ENCODE results near the gene FCSK.
"Not testable (repeated sequence)": the region's sequence is repeated elsewhere in the genome, so short reads cannot be mapped to it uniquely, and the experiment has no call there.

Gene FCSK

GRCh38 chr16:70481929-70482536 lies 27.6 kb downstream of the FCSK start:
- no peak for DNase-seq

GRCh38 chr16:70482624-70483023 lies 28.2 kb downstream of the FCSK start:
- DNase-seq = no peak

GRCh38 chr16:70483426-70483825 lies 29.0 kb downstream of the FCSK start:
- no peak for DNase-seq

GRCh38 chr16:70484867-70485266 lies 30.5 kb downstream of the FCSK start:
- DNase-seq = no peak

GRCh38 chr16:70490261-70490660 lies 35.9 kb downstream of the FCSK start:
- no peak for DNase-seq

GRCh38 chr16:70493802-70494201 lies 39.4 kb downstream of the FCSK start:
- no peak for DNase-seq

- DNase-seq = no peak
Observed at GRCh38 chr16:70494202-70494770, 39.9 kb downstream of the FCSK start.

- DNase-seq = no peak
Observed at GRCh38 chr16:70494777-70495176, 40.4 kb downstream of the FCSK start.

- no peak for DNase-seq
Observed at GRCh38 chr16:70495425-70496182, 41.2 kb downstream of the FCSK start.

GRCh38 chr16:70496513-70496912 lies 42.1 kb downstream of the FCSK start:
- no peak for DNase-seq

GRCh38 chr16:70508752-70509151 lies 54.4 kb downstream of the FCSK start:
- no peak for DNase-seq

- DNase-seq = no peak
Observed at GRCh38 chr16:70510216-70510615, 55.8 kb downstream of the FCSK start.

GRCh38 chr16:70511833-70512232 lies 57.4 kb downstream of the FCSK start:
- DNase-seq = no peak

GRCh38 chr16:70512456-70512855 lies 58.1 kb downstream of the FCSK start:
- no peak for DNase-seq

GRCh38 chr16:70520612-70521297 lies 66.4 kb downstream of the FCSK start:
- no peak for DNase-seq

- DNase-seq = no peak
Observed at GRCh38 chr16:70522216-70523075, 68.1 kb downstream of the FCSK start.

GRCh38 chr16:70523076-70523742 lies 68.8 kb downstream of the FCSK start, which contains the start of gene COG4:
Gene COG4, minus strand, starts transcription at chr16:70523554. Its CDS starts 11 bp downstream, at chr16:70523543.
- peak; percentile 92 for DNase-seq

GRCh38 chr16:70523743-70524398 lies 69.5 kb downstream of the FCSK start, which contains the start of gene SF3B3:
Gene SF3B3, plus strand, starts transcription at chr16:70523816. Its CDS starts 2,841 bp downstream, at chr16:70526657.
- DNase-seq = peak; percentile 83

GRCh38 chr16:70524399-70524825 lies 70.0 kb downstream of the FCSK start:
- not testable (repeated sequence) for DNase-seq

- no peak for DNase-seq
Observed at GRCh38 chr16:70526403-70526802, 72.0 kb downstream of the FCSK start.

GRCh38 chr16:70527315-70527996 lies 73.1 kb downstream of the FCSK start:
- no peak for DNase-seq

All from right hindlimb (tissue), 1 donor.